ENCODE results near the gene CBR1.
"Not testable (repeated sequence)": the region's sequence is repeated elsewhere in the genome, so short reads cannot be mapped to it uniquely, and the experiment has no call there.

CBR1 gene

DNA sequence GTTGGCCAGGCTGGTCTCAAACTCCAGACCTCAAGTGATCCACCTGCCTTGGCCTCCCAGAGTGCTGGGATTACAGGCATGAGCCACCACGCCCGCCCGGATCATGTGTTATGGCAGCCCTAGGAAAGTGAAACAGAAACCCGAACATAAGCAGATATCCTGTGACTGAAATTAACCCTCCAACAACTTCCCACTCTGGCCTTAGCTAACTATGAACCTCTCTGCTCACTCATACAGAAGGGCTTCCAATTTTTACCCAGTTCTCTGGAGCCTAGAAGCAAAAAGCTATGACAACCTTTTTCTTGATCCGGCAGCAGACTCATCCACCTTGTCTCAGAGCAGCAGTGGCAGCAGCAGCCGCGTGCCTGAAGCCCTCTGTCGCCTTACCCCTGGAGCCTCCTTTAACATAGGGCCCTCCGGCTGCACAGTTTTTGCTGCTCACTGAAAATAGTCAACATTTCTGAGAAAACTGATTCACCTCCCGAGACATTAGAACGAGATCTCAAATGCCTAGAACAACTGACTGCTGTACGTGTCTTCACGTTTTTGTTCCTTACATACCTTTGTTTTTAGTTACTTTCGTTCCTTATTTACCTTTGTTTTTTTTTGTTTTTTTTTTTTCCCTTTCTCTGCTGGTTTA lies 9.3 kb downstream of the CBR1 start:
- no peak for DNase-seq (ENCODE audit: low read depth in 2 of 3, low spot score in 2 of 3)

DNA sequence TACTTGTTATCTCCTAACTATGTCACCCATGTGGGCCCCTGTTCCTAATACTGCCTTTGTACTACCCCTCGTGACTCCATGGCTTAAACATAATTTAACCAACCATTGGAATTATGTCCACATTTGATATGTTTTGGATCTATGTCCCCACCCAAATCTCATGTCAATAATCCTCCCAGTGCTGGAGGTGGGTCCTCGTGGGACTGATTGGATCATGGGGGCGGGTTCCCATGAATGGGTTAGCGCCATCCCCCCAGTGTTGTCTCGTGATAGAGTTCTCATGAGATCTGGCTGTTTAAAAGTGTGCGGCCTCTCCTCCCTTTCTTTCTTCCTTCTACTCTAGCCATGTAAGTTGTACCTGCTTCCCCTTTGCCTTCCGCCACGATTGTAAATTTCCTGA lies 9.8 kb downstream of the CBR1 start:
- no peak for DNase-seq (ENCODE audit: low read depth in 2 of 3, low spot score in 2 of 3)

DNA sequence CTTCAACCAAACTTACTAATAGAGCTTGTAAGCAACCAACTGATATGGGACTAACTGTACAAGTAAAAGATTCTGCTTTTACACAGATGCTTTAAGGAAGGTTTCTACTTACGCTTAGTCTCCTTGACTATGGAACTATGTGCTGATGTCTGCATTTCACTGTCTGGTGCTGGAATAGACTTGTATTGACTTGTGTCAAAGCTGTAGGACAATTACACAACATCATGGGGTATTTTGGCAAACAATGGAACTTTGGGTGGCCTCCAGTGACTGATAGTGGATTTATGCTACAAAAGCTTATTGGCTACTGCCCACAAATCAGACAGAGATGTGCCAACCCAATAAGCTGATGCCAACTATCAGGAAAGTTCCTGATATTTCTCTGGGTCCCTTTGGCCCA lies 10.6 kb downstream of the CBR1 start:
- no peak for DNase-seq (ENCODE audit: low read depth in 2 of 3, low spot score in 2 of 3)

DNA sequence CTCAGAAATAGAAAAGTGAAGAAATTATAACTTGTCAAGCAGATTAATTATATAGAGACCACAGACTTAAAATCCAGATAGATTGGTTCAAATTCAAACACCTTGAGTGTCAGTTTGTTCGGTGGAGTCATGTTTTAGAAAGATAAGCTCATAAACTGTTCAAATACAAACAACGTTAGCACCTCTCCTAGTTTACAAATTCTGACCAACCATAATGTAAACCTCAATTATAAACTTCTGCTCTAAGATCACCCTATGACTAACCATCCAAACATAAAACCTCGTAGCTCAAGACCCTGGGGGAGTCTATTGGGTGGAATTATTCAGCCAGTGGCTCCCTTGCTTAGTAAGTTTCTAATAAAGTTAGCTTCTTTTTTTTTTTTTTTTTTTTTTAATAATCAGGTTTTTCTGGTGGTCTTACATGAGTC lies 12.4 kb downstream of the CBR1 start:
- no peak for DNase-seq (ENCODE audit: low read depth in 2 of 3, low spot score in 2 of 3)

DNA sequence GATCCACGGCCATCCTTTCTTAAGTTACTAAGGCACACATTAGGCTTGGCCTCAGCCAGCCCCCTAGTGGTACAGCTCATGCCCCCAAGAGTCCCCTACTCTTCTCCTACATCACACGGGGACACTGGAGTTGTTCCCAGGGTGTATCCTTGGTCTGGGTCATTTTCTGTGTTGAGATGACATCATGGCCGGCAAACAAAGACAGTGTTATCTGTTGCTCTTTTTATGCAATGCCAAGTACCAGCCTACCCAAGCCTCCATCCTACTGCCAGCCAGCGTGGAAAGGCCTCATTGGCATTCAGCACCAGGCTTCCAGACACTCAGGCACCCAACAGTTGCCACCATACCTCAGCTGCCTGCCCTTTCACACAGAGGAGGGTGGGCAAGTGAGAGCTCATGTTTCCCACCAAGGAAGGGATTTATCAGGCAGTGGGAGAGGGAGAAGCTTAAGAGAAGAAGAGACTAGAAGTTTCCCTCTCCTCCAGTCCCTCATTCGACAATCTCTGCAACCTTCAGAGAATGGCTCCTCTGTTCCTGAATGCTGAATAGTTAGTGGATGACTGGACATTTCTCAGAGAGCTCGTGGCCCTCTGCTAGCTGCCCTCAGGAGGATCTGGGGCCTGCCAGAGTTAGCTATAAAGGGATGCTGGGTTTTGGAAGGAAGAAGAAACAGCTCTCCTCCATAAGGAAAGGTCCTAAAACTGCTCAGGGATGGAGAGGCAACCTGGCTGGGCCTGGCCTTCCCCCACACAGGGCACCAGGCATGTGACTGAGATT lies 17.7 kb downstream of the CBR1 start:
- DNase-seq (ENCODE audit: low read depth in 2 of 3, low spot score in 2 of 3), result no peak

DNA sequence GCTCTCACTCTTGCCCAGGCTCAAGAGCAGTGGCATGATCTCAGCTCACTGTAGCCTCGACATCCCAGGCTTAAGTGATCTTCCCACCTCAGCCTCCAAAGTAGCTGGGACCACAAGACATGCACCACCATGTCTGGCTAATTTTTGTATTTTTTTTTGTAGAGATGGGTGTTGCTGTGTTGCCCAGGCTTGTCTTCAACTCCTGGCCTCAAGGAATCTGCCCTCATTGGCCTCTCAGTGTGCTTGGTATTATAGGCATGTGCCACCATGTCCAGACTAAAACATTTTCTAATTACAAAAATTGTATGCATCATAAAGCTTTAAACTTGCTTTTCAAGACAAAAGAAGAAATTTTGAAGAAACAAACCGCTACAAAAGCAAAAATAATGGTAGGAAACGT lies 20.1 kb downstream of the CBR1 start:
- no peak for DNase-seq (ENCODE audit: low read depth in 2 of 3, low spot score in 2 of 3)

DNA sequence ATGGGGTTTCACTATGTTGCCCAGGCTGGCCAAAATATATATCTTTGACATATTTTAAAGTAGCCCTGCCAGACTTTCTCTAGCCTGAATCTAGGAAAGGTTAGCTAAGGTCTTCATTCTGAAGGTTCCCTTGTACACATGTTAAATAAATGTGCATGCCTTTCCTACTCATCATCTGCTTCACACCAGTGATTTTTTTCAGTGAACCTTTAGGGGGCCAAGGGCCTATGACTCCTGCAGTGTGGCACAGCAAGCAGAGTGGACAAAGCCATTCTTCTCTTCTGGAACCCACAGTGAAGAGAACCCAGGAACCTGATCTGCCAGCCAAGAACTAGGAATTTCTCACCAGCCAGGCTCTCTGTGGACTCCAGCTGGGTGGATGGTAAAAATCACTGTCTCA lies 22.9 kb downstream of the CBR1 start:
- no peak for DNase-seq (ENCODE audit: low read depth in 2 of 3, low spot score in 2 of 3)

DNA sequence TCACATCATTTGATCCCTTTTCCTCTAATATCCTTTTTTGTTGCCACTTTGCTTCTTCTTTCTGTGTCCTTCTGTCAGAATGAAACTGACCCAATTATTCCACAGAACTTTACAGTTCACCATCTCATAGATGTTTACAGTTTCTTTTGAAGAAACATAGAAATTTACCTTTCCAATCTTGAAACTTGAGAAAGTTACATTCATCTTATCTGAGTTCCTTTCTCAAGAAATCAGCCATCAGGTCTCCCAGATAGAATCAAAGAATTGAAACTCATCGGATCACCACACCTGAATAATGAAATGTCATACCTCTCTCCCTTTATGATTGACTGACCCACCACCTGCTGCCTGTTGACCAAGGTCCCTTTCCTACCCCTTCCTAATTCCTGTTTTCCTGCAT lies 23.7 kb downstream of the CBR1 start:
- no peak for DNase-seq (ENCODE audit: low read depth in 2 of 3, low spot score in 2 of 3)

DNA sequence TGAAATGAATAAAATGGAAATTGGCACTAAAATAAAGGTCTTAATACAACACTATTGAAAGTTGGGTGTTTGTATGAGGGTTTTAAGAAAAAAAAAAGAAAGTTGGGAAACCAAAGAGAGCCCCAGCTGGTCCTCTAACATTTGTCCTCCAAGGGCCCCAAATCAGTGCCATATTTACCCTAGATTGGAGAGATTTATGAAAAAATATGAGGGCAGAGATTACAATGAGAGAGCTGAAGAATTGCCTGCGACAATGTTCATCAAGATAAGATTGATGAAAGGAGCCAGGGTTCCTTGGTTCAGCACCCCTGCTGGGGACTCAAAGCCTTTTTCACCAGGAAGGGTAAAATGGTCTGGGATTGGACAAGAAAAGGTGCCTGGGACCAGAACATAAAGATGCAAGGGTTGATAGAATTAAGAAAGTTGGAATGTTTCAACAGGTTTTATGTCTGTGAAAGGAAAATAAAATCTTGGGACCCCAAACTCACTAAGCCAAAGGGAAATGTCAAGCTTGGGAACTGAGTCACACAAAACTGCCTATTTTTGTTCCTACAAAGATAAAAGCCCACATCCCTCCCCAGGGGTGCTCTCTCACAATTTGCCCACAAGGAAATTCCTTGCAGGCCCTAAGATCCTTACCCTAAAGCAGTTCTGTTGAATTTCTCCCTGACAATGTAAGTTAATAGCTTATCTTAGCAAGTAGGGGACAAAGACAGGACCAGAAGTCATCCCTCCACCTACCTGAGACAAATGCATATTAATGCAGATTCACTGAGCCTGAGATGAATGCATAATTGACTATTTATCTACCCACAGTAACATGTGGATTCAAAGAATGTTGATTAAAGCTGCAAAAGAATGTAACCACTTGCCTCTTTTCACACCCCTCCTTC lies 26.8 kb downstream of the CBR1 start:
- no peak for DNase-seq (ENCODE audit: low read depth in 2 of 3, low spot score in 2 of 3)

DNA sequence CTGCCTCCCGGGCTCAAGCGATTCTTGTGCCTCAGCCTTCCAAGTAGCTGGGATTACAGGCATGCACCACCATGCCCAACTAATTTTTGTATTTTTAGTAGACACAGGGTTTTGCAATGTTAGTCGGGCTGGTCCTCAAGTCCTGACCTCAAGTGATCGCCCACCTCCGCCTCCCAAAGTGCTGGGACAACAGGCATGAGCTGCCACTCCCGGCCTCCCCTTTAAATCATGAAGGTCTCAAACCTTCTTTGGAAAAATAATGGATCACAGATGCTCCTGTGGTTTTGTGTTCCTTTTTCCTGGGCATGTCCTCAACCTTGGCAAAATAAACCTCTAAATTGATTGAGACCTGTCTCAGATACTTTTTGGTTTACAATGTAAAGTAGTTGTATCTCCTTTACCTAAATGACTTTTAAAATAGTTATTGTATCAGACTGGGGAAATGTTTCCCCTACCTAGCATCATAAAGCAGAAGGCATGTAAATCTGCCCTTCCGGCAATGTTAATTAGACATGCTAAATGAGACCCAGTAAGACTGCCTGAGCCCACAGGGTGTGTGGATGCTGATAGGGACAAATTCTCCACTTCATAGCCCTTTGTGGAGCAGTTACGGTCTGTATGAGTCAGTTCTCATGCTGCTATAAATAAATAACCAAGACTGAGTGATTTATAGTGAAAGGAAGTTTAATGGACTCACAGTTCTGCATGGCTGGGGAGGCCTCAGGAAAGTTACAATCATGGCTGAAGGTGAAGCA lies 27.8 kb downstream of the CBR1 start:
- no peak for DNase-seq (ENCODE audit: low read depth in 2 of 3, low spot score in 2 of 3)

DNA sequence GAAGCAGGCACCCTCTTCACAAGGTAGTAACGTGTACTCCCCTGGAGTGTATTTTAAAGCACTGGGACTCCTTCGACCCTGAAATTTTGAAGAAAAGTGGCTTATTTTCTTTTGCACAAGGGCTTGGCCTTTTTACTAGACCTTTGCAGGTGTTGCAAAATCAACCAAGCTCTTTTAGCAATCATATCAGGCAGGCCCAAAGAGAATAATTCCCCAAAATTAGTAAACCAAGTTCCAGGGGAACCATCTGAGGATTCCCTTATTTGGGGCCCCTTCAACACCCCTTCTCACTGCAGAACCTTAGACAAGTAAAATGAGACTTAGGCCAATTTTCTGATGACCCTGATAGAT lies 28.3 kb downstream of the CBR1 start:
- DNase-seq (ENCODE audit: low read depth in 2 of 3, low spot score in 2 of 3), result no peak

DNA sequence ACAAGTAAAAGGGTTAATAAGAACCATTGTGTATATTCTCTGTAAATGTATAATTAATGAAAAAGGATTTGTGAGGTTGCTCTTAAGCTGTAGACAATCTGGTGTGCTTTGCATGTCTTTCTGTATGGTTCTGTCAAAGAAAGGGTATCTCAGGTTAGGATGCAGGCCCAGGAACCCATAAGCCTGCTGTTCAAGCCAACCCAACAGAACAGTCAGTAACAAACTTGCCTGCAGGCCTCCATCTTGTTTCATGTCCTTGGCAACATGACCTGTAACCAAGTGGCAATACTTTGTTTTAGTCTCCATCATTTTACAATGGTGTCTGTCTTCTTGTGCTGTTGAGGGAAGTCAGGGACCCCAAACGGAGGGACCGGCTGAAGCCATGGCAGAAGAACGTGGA lies 29.2 kb downstream of the CBR1 start:
- no peak for DNase-seq (ENCODE audit: low read depth in 2 of 3, low spot score in 2 of 3)

DNA sequence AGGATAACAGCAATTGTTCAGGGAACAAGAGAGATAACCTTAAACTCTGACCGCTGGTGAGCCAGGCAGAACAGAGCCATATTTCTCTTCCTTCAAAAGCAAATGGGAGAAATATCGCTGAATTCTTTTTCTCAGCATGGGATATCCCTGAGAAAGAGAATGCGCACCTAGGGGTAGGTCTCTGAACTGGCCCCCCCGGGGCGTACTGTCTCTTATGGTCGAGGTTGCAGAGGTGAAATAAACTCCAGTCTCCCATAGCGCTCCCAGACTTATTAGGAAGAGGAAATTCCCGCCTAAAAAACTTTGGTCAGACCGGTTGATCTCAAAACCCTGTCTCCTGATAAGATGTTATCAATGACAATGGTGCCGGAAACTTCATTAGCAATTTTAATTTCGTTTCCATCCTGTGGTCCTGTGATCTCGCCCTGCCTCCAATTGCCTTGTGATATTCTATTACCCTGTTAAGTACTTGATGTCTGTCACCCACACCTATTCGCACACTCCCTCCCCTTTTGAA lies 29.9 kb downstream of the CBR1 start:
- DNase-seq (ENCODE audit: low read depth in 2 of 3, low spot score in 2 of 3), result not testable (repeated sequence)

DNA sequence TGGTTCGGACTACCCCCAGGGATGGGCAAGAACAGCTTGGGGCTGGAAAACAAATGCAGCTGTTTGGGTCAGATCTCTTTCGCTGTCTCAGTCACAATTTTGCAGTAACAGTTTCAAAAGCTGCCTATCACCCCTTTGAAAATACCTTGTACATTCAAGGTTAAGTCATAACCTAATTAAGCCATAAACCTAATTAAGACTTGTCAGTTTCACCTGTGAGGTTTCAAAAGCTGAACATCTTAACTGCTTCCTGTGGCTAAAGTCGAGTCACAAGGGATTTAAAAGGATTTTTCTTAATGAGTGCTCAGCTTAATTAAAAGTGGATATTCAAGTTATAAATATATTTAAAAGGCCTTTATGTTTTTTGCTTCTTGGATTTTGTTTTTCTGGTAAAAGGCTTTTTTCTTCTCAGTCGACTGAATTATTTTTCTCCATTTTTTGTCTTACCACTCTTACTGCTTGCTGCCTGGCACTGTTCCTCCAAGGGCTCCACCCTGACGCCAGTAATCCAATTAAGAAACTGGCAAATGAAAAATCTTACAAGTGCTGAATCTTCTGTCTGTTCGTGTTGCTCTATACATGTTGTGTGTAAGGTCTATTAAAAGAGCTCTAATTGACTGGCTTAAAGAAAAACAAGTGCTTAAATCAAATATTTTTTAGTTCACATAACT lies 31.3 kb downstream of the CBR1 start:
- no peak for DNase-seq (ENCODE audit: low read depth in 2 of 3, low spot score in 2 of 3)

DNA sequence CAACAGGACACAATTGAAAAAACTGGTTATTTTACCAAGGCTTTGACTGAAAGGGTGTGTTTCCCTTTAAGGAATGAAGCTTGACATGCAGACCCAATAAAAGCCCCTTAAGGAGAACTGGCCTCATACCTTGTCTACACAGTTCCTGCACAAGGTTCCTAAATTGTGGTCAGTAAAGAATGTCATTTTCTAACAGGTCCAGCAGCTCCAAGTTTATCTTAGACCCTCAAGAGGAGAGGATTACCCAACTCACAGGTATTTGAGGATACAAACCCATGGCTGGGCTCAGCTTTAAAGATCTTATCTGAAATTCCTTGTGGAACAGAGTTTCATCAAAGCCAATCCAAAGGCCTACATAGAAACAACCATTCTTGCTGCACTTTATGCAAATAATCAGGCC lies 33.6 kb downstream of the CBR1 start:
- no peak for DNase-seq (ENCODE audit: low read depth in 2 of 3, low spot score in 2 of 3)

DNA sequence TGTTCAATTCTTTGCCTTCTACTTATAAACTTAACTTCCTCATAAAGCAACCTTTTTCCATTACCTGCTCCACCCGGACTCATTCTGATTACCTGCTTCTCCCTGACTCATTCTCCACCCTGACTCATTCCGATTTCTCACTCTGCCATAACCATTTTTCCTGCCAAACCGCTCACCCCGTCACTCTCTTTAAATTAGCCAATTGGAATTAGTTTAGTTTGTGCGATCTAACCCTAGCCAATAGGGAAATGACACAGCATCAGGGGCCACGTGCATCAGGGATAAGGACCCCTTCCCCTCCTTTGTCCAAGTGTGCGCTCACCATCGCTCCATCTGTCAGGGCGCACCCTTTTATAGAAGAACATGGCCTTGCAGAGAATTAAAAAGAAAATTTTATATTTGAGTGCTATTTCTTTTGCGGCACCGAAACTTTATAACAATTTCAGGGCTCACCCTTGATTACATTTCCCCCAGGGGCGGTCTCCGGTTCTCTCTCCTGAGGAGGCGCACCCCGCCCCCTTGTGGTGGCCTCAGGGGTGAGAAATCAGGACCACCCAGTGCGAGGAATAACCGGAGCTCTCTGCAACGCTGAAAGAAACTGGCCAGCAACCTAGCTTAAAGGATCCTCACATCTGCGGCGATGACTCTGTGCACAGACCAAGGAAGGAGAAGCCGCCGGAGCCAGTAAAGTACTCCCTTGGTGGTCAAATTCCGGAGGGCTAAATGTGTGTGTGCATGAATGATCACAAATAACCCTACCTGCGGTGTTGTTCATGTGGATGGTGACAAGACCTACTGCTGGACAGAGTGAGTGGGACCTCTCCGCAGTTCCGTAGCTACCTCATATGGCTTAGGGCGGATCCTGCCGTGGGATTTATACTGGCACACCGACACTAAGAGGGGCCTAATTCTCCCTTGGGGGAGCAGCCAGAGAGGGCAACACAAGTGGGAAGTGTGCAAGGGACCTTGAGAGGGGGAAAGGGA lies 34.8 kb downstream of the CBR1 start:
- peak in 2 of 3 experiments; percentile 14 to 23 for DNase-seq (ENCODE audit: low read depth in 2 of 3, low spot score in 2 of 3)

DNA sequence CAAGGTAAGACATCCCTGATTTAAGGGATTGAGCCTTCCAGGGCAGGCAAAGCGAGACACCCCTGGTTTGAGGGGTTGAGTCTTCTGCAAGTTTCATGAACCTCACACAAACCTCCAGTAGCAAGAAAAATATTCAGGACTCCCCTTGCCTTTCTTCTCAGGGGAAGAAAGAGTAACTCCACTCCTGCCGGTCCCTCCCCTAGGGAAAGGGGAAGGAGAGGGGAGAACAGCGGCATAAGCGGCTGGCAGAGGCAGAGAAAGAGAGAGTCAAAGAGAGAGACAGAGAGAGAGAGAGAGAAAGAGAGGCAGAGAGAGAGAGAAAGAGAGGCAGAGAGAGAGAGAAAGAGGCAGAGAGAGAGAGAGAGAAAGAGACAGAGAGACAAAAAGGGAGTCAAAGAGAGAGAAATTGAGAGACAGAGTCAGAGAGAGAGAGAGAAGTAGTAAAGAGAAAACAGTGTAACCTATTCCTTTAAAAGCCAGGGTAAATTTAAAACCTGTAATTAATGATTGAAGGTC lies 35.6 kb downstream of the CBR1 start:
- DNase-seq (ENCODE audit: low read depth in 2 of 3, low spot score in 2 of 3), result no peak

DNA sequence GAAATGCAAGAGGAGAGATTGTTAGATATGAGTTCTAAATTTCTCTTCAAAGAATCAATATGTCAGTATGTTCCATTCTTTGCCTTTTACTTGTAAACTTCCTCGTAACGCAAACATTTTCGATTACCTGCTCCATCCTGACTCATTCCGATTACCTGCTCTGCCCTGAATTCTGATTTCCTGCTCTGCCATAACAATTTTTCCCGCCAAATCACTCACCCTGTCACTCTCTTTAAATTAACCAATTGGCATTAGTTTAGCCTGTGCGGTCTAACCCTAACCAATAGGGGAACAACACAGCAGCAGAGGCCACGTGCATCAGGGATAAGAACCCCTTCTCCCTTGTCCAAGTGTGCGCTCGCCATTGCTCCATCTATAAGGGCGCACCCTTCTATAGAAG lies 40.0 kb downstream of the CBR1 start:
- no peak for DNase-seq (ENCODE audit: low read depth in 2 of 3, low spot score in 2 of 3)

DNA sequence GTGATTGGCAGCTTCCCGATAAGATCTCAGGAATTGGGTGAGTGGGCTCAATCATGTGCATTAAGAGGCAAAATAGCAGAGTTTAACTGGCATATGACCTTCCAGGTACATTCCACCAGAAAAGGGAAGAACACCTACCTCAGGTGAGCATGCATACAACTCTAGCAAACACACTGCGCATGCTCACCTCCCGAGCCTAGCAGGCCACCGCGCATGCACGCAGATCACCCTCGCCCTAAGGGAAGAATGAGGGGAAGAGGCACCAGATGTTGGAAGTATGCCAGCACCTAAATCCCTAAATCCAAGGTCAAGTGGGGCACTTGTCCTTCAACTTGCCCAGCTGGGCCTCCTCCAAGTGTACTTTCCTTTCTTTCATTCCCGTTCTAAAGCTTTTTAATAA lies 41.4 kb downstream of the CBR1 start:
- no peak for DNase-seq (ENCODE audit: low read depth in 2 of 3, low spot score in 2 of 3)
